HG02981 (cell line): Measurements from ENCODE around the gene ZBTB18.
"Not testable (repeated sequence)": the region's sequence is repeated elsewhere in the genome, so short reads cannot be mapped to it uniquely, and the experiment has no call there.

Experiments used
- ATAC-seq: cut with Tn5 transposase; IDR thresholded peaks from one replicate; pipeline ENCODE4 v1.9.1; 2021; ENCODE audit warnings: mild to moderate bottlenecking, moderate library complexity; ENCODE audit not compliant: unreplicated experiment

The ZBTB18 gene

GRCh38 chr1:244050835-244051444 is at the start of gene ZBTB18:
Gene ZBTB18, plus strand, starts transcription at chr1:244051283. Its CDS starts 149 bp downstream, at chr1:244051432.
- no peak for ATAC-seq

- ATAC-seq = no peak
Measured at GRCh38 chr1:244002721-244003120, 48.4 kb upstream of the ZBTB18 start.

- ATAC-seq = no peak
Measured at GRCh38 chr1:244005455-244005854, 45.6 kb upstream of the ZBTB18 start.

- no peak for ATAC-seq
Measured at GRCh38 chr1:244006381-244006901, 44.6 kb upstream of the ZBTB18 start.

DNA sequence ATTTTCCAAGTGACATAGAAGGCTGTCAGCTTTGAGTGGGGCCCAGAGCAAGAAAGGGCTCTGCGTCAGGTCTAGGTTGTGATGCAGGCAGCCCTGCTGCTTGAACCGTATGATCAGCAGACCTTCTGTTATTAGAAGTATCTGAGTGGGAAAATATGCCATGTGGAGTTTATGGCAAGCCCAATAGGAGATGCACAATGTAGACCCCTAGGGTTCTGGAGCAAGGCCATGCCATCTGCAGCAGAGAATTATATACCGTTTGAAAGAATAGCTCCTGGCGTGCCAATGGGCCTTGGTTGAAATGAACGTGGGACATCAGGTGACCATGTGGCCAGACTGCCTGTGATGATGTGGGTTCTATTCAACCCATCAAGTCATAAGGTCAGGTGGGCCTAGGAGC is 44.1 kb upstream of the ZBTB18 start:
- ATAC-seq = no peak

- no peak for ATAC-seq
Measured at GRCh38 chr1:244010191-244010590, 40.9 kb upstream of the ZBTB18 start.

DNA sequence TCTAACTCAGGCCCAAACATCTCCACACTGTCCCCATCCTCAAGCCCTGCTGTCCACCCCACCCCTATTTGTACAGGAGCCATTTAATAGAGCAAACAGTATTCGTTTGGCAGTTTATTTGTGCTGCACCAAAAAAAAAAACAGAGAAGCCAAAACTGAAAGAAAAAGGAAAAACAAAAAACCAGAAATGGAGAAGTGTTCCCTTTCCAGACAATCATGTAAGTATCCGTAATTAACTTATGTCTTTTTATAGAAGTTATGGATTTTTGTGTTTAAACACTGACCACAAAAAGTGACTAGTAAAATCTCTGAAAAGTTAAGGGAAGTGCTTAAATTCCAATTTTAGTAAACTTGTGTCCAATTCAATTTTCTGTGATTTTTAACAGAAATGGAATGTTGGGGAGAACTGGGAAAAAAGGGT is 40.4 kb upstream of the ZBTB18 start:
- no peak for ATAC-seq

GRCh38 chr1:244011271-244011670 is 39.8 kb upstream of the ZBTB18 start:
- ATAC-seq = no peak

DNA sequence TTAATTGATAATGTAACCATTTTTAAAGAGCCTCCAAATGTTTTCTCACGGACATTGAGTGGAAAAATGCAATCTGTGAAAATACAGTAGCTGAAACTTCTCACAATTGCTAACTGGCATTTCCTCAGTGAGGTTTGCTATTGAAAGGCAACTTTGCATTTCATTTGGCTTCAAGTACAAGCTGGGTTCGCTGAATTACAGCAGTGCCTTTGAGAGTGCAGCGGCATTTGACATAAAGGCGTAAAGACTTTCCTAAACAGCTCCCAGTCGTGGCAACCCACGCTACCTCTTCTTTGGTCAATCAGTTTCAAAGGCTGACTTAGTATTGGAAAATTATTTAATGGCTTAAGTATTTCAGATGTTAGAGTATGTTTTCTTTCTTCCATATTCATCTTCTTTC is 39.3 kb upstream of the ZBTB18 start:
- ATAC-seq = no peak

- no peak for ATAC-seq
Measured at GRCh38 chr1:244012202-244012601, 38.9 kb upstream of the ZBTB18 start.

DNA sequence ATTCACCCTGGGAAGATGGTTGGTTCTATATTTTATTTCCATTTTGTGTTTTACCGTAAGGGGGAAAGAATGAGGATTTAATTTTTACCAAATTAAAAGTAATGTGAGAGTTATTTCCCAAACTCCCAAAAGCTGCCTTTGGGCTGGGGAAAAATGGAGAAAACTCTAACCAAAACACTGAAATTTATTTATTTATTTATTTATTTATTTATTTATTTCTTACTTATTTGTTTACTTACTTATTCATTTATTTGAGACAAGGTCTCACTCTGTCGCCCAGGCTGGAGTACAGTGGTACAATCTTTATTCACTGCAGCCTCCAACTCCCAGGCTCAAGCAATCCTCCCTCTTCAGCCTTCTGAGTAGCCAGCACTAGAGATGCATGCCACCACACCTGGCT is 38.0 kb upstream of the ZBTB18 start:
- no peak for ATAC-seq

DNA sequence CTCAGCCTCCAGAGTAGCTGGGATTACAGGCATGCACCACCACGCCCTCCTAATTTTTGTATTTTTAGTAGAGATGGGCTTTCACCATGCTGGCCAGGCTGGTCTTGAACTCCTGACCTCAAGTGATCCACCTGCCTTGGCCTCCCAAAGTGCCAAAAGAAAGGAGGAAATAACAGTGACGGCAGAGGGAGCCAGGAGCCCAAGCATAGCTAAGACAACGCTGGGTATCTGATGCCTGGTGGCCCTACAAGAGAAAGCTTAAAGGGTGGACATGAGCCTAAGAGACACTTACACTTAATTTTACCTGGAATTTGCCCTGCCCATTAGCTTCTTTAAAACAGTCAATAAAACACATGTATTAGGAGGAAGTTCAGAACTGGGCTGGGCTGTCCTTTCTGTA is 36.2 kb upstream of the ZBTB18 start:
- not testable (repeated sequence) for ATAC-seq

GRCh38 chr1:244019982-244020485 is 31.0 kb upstream of the ZBTB18 start:
- no peak for ATAC-seq

DNA sequence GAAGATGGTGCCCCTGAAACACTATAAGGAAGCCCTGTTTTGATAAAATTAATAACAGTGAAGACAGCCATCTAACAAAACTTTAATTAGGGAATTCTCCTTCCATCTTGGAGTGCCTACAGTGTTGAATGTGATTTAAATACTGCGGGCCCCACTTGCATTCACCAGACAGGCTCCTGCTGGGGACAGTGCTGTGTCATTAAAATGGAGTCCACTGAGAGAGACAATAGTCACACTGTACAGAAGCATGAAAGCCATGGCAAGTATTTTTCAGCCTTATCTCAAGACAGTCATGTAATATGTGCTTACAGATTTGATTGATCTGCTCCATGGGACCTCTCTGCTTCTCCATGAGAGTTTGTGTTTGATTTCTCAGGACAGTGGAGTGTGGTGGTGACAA is 29.7 kb upstream of the ZBTB18 start:
- ATAC-seq = no peak

DNA sequence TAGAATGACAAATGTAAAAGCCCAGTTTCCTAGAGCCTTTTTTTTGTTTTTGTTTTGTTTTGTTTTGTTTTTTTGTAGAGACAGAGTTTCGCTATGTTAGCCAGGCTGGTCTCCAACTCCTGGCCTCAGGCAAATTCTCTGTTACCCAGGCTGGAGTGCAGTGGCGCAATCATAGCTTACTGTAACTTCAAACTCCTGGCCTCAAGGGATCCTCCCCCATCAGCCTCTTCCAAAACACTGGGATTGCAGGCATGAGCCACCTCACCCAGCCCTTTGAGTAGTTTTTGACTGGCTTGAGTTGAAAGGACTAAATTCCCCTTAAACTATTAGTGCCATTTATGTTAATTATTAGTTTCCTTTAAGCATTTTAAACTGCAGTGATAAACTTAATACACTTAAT is 28.8 kb upstream of the ZBTB18 start:
- ATAC-seq = no peak

DNA sequence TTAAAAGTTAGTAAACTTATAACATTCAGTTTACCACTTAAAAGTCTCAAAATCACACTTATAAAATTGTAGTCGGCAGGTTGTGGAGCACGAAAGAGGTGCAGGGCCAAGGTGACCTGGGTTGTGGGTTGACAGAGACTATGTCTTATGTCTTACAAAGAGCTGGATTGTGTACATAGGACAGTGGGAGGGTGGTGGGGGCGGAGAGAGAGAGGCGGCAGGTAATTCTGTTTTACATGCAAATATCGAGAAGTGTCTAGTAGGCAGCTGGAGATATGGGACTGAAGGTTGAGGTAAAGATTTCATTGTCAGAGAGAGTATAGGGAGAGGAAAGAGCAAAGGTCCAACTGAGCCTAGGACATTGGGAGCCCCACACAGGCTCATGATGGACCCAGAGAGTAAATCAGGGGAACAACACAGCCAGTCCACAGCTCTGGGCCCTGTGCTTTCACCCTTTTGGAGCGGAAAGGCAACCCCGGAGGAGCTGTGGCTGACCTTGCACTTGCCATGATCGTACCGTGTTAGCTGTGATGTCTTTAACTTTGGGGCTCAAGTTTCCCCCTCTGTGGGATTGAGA is 28.1 kb upstream of the ZBTB18 start:
- no peak for ATAC-seq

DNA sequence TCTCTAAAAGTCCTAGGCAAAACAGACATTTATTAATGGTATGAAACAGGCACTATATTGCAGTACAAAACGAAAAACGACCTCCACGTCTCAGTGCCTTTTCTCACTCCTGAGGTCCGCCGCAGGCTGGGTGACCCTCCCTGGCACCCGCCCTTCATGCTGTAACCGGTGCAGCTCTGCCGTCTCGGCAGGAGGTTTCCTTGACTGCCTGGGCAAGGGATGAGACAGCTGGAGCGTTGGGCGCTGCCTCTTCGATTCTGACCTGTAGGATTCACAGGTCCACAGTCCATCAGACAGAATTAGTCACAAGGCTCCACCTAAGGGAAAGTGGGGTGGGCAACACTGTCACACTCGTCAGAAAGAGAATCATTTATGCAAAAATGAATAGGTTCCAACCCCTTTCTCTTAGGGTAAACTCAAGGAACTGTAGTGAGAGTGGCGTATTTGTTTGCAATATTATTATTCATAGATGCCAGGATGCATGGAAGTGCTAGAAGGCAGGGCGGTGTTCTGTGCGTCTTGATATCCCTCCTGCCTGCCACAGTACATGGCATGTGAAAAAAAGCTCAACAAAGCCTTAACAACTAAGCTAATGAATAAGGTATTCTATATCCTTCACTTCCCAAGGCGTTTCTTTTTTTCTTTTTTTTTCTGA is 23.5 kb upstream of the ZBTB18 start:
- no peak for ATAC-seq

GRCh38 chr1:244028701-244029100 is 22.4 kb upstream of the ZBTB18 start:
- ATAC-seq = no peak

GRCh38 chr1:244029124-244029523 is 22.0 kb upstream of the ZBTB18 start:
- no peak for ATAC-seq

- ATAC-seq = no peak
Measured at GRCh38 chr1:244030481-244031040, 20.5 kb upstream of the ZBTB18 start.

GRCh38 chr1:244035358-244035757 is 15.7 kb upstream of the ZBTB18 start:
- ATAC-seq = no peak

DNA sequence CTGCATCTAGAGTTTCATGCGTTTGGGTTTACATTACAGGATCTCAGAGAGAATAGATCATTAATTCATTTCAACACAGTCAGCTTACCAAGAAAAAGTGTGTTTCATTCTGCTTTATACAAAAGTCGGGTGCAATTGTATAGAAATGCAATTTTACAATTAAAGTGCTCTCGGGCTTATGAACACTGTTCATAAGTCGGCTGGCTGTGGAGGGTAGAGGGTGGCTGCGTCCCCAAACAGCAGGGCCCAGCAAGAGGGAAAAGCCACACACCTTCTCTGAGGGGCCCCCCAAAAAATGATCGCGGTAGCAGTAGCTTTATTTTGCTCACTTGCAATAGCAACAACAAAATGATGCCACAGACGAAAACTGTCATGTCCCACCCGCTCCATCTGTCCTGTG is 13.8 kb upstream of the ZBTB18 start:
- no peak for ATAC-seq
